ENCODE results near the gene OR10V1.
"Not testable (repeated sequence)": the region's sequence is repeated elsewhere in the genome, so short reads cannot be mapped to it uniquely, and the experiment has no call there.

Gene OR10V1

GRCh38 chr11:59710136-59710847 lies 3.4 kb downstream of the OR10V1 start:
- Histone ChIP-seq H3K36me3 (ENCODE audit: control insufficient read depth in 2 of 2, insufficient read depth in 2 of 2, low read length in 2 of 2) (no peaks in the 10 kb centered on the region), H3K4me1 (ENCODE audit: control insufficient read depth, insufficient read depth, low read length) (no peaks in the 10 kb centered on the region), H3K4me3 (ENCODE audit: low read length in 2 of 2) (no peak overlapping the region), H3K27me3 (ENCODE audit: control insufficient read depth in 1 of 2, insufficient read depth in 2 of 2, low read length in 2 of 2) (peaks cover 0 to 6% of the 10 kb centered on the region in 2 donors), H3K27ac (ENCODE audit: low read length) (no peak overlapping the region), H3K9ac (ENCODE audit: low read length in 2 of 2) (no peak overlapping the region), H3K9me3 (ENCODE audit: control insufficient read depth in 2 of 2, low read length in 2 of 2) (no peaks in the 10 kb centered on the region)

- Histone ChIP-seq H3K4me3 (ENCODE audit: low read length in 2 of 2) (no peak overlapping the region), H3K27ac (ENCODE audit: low read length) (no peak overlapping the region), H3K9ac (ENCODE audit: low read length in 2 of 2) (no peak overlapping the region), H3K27me3 (ENCODE audit: control insufficient read depth in 1 of 2, insufficient read depth in 2 of 2, low read length in 2 of 2) (peaks cover 0 to 6% of the 10 kb centered on the region in 2 donors), H3K4me1 (ENCODE audit: control insufficient read depth, insufficient read depth, low read length) (no peaks in the 10 kb centered on the region), H3K9me3 (ENCODE audit: control insufficient read depth in 2 of 2, low read length in 2 of 2) (no peaks in the 10 kb centered on the region), H3K36me3 (ENCODE audit: control insufficient read depth in 2 of 2, insufficient read depth in 2 of 2, low read length in 2 of 2) (no peaks in the 10 kb centered on the region)
These were observed 5.1 kb downstream of the OR10V1 start for GRCh38 chr11:59708537-59708936.

- Histone ChIP-seq H3K4me3 (ENCODE audit: low read length in 2 of 2) (no peak overlapping the region), H3K9me3 (ENCODE audit: control insufficient read depth in 2 of 2, low read length in 2 of 2) (no peaks in the 10 kb centered on the region), H3K4me1 (ENCODE audit: control insufficient read depth, insufficient read depth, low read length) (no peaks in the 10 kb centered on the region), H3K27ac (ENCODE audit: low read length) (no peak overlapping the region), H3K36me3 (ENCODE audit: control insufficient read depth in 2 of 2, insufficient read depth in 2 of 2, low read length in 2 of 2) (no peaks in the 10 kb centered on the region), H3K9ac (ENCODE audit: low read length in 2 of 2) (no peak overlapping the region), H3K27me3 (ENCODE audit: control insufficient read depth in 1 of 2, insufficient read depth in 2 of 2, low read length in 2 of 2) (peaks cover 0 to 2% of the 10 kb centered on the region in 2 donors)
These were observed 6.3 kb downstream of the OR10V1 start for GRCh38 chr11:59707371-59707770.

- Histone ChIP-seq H3K9ac (ENCODE audit: low read length in 2 of 2) (no peak overlapping the region), H3K9me3 (ENCODE audit: control insufficient read depth in 2 of 2, low read length in 2 of 2) (no peaks in the 10 kb centered on the region), H3K4me3 (ENCODE audit: low read length in 2 of 2) (no peak overlapping the region), H3K4me1 (ENCODE audit: control insufficient read depth, insufficient read depth, low read length) (no peaks in the 10 kb centered on the region), H3K27ac (ENCODE audit: low read length) (no peak overlapping the region), H3K27me3 (ENCODE audit: control insufficient read depth in 1 of 2, insufficient read depth in 2 of 2, low read length in 2 of 2) (peaks cover 0 to 2% of the 10 kb centered on the region in 2 donors), H3K36me3 (ENCODE audit: control insufficient read depth in 2 of 2, insufficient read depth in 2 of 2, low read length in 2 of 2) (no peaks in the 10 kb centered on the region)
These were observed 6.9 kb downstream of the OR10V1 start for GRCh38 chr11:59706518-59707285.

GRCh38 chr11:59705294-59705693 lies 8.4 kb downstream of the OR10V1 start:
- Histone ChIP-seq H3K9me3 (ENCODE audit: control insufficient read depth in 2 of 2, low read length in 2 of 2) (no peaks in the 10 kb centered on the region), H3K36me3 (ENCODE audit: control insufficient read depth in 2 of 2, insufficient read depth in 2 of 2, low read length in 2 of 2) (no peaks in the 10 kb centered on the region), H3K27me3 (ENCODE audit: control insufficient read depth in 1 of 2, insufficient read depth in 2 of 2, low read length in 2 of 2) (peaks cover 0 to 2% of the 10 kb centered on the region in 2 donors), H3K4me1 (ENCODE audit: control insufficient read depth, insufficient read depth, low read length) (no peaks in the 10 kb centered on the region), H3K27ac (ENCODE audit: low read length) (no peak overlapping the region), H3K9ac (ENCODE audit: low read length in 2 of 2) (no peak overlapping the region), H3K4me3 (ENCODE audit: low read length in 2 of 2) (no peak overlapping the region)

- H3K27ac ChIP-seq (ENCODE audit: low read length); H3K9me3 ChIP-seq (ENCODE audit: control insufficient read depth in 2 of 2, low read length in 2 of 2); H3K4me1 ChIP-seq (ENCODE audit: control insufficient read depth, insufficient read depth, low read length); H3K4me3 ChIP-seq (ENCODE audit: low read length in 2 of 2); H3K36me3 ChIP-seq (ENCODE audit: control insufficient read depth in 2 of 2, insufficient read depth in 2 of 2, low read length in 2 of 2); H3K27me3 ChIP-seq (ENCODE audit: control insufficient read depth in 1 of 2, insufficient read depth in 2 of 2, low read length in 2 of 2); H3K9ac ChIP-seq (ENCODE audit: low read length in 2 of 2): not testable (repeated sequence)
These were observed 10.1 kb downstream of the OR10V1 start for GRCh38 chr11:59703515-59703914.

- H3K27ac ChIP-seq (ENCODE audit: low read length); H3K36me3 ChIP-seq (ENCODE audit: control insufficient read depth in 2 of 2, insufficient read depth in 2 of 2, low read length in 2 of 2); H3K9ac ChIP-seq (ENCODE audit: low read length in 2 of 2); H3K4me1 ChIP-seq (ENCODE audit: control insufficient read depth, insufficient read depth, low read length); H3K4me3 ChIP-seq (ENCODE audit: low read length in 2 of 2); H3K9me3 ChIP-seq (ENCODE audit: control insufficient read depth in 2 of 2, low read length in 2 of 2); H3K27me3 ChIP-seq (ENCODE audit: control insufficient read depth in 1 of 2, insufficient read depth in 2 of 2, low read length in 2 of 2): not testable (repeated sequence)
These were observed 13.5 kb downstream of the OR10V1 start for GRCh38 chr11:59700157-59700556.

GRCh38 chr11:59698506-59698905 lies 15.1 kb downstream of the OR10V1 start:
- no peak overlapping the region for H3K27ac ChIP-seq (ENCODE audit: low read length)
- no peaks in the 10 kb centered on the region for H3K4me1 ChIP-seq (ENCODE audit: control insufficient read depth, insufficient read depth, low read length)
- H3K4me3 ChIP-seq (ENCODE audit: low read length in 2 of 2), result no peak overlapping the region
- no peaks in the 10 kb centered on the region for H3K27me3 ChIP-seq (ENCODE audit: control insufficient read depth in 1 of 2, insufficient read depth in 2 of 2, low read length in 2 of 2)
- no peaks in the 10 kb centered on the region for H3K36me3 ChIP-seq (ENCODE audit: control insufficient read depth in 2 of 2, insufficient read depth in 2 of 2, low read length in 2 of 2)
- no peaks in the 10 kb centered on the region for H3K9me3 ChIP-seq (ENCODE audit: control insufficient read depth in 2 of 2, low read length in 2 of 2)
- no peak overlapping the region for H3K9ac ChIP-seq (ENCODE audit: low read length in 2 of 2)

- H3K9ac ChIP-seq (ENCODE audit: low read length in 2 of 2), result no peak overlapping the region
- no peak overlapping the region for H3K27ac ChIP-seq (ENCODE audit: low read length)
- H3K4me3 ChIP-seq (ENCODE audit: low read length in 2 of 2), result no peak overlapping the region
- no peaks in the 10 kb centered on the region for H3K36me3 ChIP-seq (ENCODE audit: control insufficient read depth in 2 of 2, insufficient read depth in 2 of 2, low read length in 2 of 2)
- peaks cover 2 to 4% of the 10 kb centered on the region in 2 donors for H3K9me3 ChIP-seq (ENCODE audit: control insufficient read depth in 2 of 2, low read length in 2 of 2)
- H3K4me1 ChIP-seq (ENCODE audit: control insufficient read depth, insufficient read depth, low read length), result no peaks in the 10 kb centered on the region
- H3K27me3 ChIP-seq (ENCODE audit: control insufficient read depth in 1 of 2, insufficient read depth in 2 of 2, low read length in 2 of 2), result no peaks in the 10 kb centered on the region
These were observed 20.7 kb downstream of the OR10V1 start for GRCh38 chr11:59692915-59693314.

- no peak overlapping the region for H3K27ac ChIP-seq (ENCODE audit: low read length)
- H3K4me3 ChIP-seq (ENCODE audit: low read length in 2 of 2), result no peak overlapping the region
- H3K9ac ChIP-seq (ENCODE audit: low read length in 2 of 2), result no peak overlapping the region
- no peaks in the 10 kb centered on the region for H3K27me3 ChIP-seq (ENCODE audit: control insufficient read depth in 1 of 2, insufficient read depth in 2 of 2, low read length in 2 of 2)
- peaks cover 2 to 4% of the 10 kb centered on the region in 2 donors for H3K9me3 ChIP-seq (ENCODE audit: control insufficient read depth in 2 of 2, low read length in 2 of 2)
- no peaks in the 10 kb centered on the region for H3K4me1 ChIP-seq (ENCODE audit: control insufficient read depth, insufficient read depth, low read length)
- H3K36me3 ChIP-seq (ENCODE audit: control insufficient read depth in 2 of 2, insufficient read depth in 2 of 2, low read length in 2 of 2), result no peaks in the 10 kb centered on the region
These were observed 22.5 kb downstream of the OR10V1 start for GRCh38 chr11:59691156-59691555.

- Histone ChIP-seq H3K36me3 (ENCODE audit: control insufficient read depth in 2 of 2, insufficient read depth in 2 of 2, low read length in 2 of 2) (no peaks in the 10 kb centered on the region), H3K4me3 (ENCODE audit: low read length in 2 of 2) (no peak overlapping the region), H3K9me3 (ENCODE audit: control insufficient read depth in 2 of 2, low read length in 2 of 2) (peaks cover 2 to 4% of the 10 kb centered on the region in 2 donors), H3K4me1 (ENCODE audit: control insufficient read depth, insufficient read depth, low read length) (no peaks in the 10 kb centered on the region), H3K27ac (ENCODE audit: low read length) (no peak overlapping the region), H3K27me3 (ENCODE audit: control insufficient read depth in 1 of 2, insufficient read depth in 2 of 2, low read length in 2 of 2) (no peaks in the 10 kb centered on the region), H3K9ac (ENCODE audit: low read length in 2 of 2) (no peak overlapping the region)
These were observed 24.6 kb downstream of the OR10V1 start for GRCh38 chr11:59689015-59689414.

Data from stomach smooth muscle (tissue), 2 donors.